C4-2B (cell line): ENCODE results near the gene NKX2-3.

Source experiments
- H3K27ac ChIP-seq: fragments of 450-650 bp; 2 replicates; pipeline ENCODE4 v1.5.1; 2017
- CTCF ChIP-seq: fragments of 450-650 bp; conservative IDR thresholded peaks from 2 replicates; pipeline ENCODE4 v1.5.1; 2017; ENCODE audit warnings: mild to moderate bottlenecking
- ZFX ChIP-seq: fragments of 450-650 bp; IDR thresholded peaks from 2 replicates; pipeline ENCODE4 v1.6.1; 2017

Gene NKX2-3

GRCh38 chr10:99579971-99580370, 47.2 kb downstream of the NKX2-3 start:
- TF ChIP-seq ZFX (no peak), CTCF (no peak)

DNA sequence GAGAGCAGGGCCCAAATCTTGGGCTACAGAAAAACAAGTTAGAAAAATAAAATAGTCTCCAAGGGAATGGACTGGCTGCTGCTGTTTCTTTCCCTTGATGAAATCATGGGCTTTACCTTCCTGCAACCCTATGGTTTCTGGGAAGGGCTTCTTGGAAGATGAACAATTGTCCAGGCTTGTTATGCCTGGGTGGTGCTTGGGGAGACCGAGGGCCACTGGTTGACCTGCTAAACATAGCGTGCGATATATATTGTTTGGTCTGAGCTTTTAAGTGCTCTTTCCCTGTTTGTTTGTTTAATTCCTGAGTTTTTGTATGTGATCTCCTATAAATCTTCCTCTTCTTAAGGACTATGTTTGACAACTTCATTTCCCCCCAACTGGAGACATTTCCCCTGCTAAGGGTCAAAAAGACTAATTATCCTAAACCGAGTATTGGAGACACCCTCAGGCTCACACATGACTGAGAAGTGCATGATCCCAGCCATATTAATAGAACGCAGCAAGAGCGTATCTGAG, 49.6 kb downstream of the NKX2-3 start:
- TF ChIP-seq CTCF = no peak
- no peak overlapping the region for H3K27ac ChIP-seq

More at GRCh38 chr10:99579971-99580370, 47.2 kb downstream of the NKX2-3 start:
- H3K27ac ChIP-seq = no peak overlapping the region

DNA sequence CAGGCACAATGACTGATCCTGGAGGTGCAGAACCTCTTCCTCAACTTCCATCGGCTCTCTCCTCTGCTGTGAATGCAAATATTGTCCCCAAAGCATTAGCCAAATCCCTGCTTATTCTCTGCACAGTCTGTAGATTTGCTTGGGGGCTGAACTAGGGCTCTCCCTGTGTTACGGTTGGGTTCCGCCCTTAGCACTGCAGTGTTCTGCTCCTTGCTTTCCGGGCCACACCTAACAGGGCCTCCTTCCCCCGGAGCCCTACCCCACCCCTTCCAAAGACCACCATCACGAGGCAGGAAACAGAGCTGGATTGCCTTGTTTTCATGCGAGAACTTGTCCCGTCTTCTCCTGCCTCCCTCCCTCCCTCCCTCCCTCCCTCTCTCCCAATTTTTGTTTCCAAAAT, 50.9 kb downstream of the NKX2-3 start:
- no peak for TF ChIP-seq CTCF
- no peak for TF ChIP-seq ZFX
- H3K27ac ChIP-seq = no peak overlapping the region
